GM12865 (cell line): ENCODE data around the gene XPR1.

Experiments used
- DNase-seq: peaks from one replicate; pipeline ENCODE4 v3.0.0; 2010; ENCODE audit warnings: low read depth
- H3K4me3 ChIP-seq: 2 replicates; pipeline ENCODE4 v1.5.1; 2011; ENCODE audit warnings: mild to moderate bottlenecking, low read depth, low read length, control low read depth
- CTCF ChIP-seq: IDR thresholded peaks from 2 replicates; pipeline ENCODE4 v1.5.1; 2011; ENCODE audit warnings: low read length, control low read depth, low read depth, inconsistent platforms; ENCODE audit not compliant: insufficient read depth; ENCODE audit errors: missing control alignments

The XPR1 gene

GRCh38 chr1:180886338-180886737 lies 254.5 kb downstream of the XPR1 start:
- no peak overlapping the region for H3K4me3 ChIP-seq
- DNase-seq = no peak
- TF ChIP-seq CTCF = no peak

GRCh38 chr1:180887841-180888240 lies 256.0 kb downstream of the XPR1 start:
- no peak for DNase-seq
- TF ChIP-seq CTCF = no peak
- H3K4me3 ChIP-seq = no peak overlapping the region

GRCh38 chr1:180888870-180889269 lies 257.0 kb downstream of the XPR1 start:
- H3K4me3 ChIP-seq = no peak overlapping the region
- peak; percentile 42 for DNase-seq
- no peak for TF ChIP-seq CTCF

GRCh38 chr1:180889325-180889724 lies 257.5 kb downstream of the XPR1 start:
- H3K4me3 ChIP-seq = no peak overlapping the region
- DNase-seq = no peak

GRCh38 chr1:180892272-180892671 lies 260.4 kb downstream of the XPR1 start:
- no peak for DNase-seq
- TF ChIP-seq CTCF = no peak

More at GRCh38 chr1:180889325-180889724, 257.5 kb downstream of the XPR1 start:
- TF ChIP-seq CTCF = no peak

GRCh38 chr1:180892675-180893074 lies 260.9 kb downstream of the XPR1 start:
- no peak overlapping the region for H3K4me3 ChIP-seq
- TF ChIP-seq CTCF = no peak
- DNase-seq = no peak

More at GRCh38 chr1:180892272-180892671, 260.4 kb downstream of the XPR1 start:
- no peak overlapping the region for H3K4me3 ChIP-seq

- no peak overlapping the region for H3K4me3 ChIP-seq
- DNase-seq = no peak
- TF ChIP-seq CTCF = no peak
These were observed 261.8 kb downstream of the XPR1 start for GRCh38 chr1:180893614-180894013.
